Natural killer cell (primary cell): Measurements from ENCODE around the gene IGF1. TPM values are rescaled to one million over a fixed set of nuclear protein-coding genes. Genes with fewer than 3 reads are reported as not detected.

Source experiments
- ATAC-seq, 3 donors: fragments of 150-1000 bp in 2 of 3; fragments of 200-7000 bp in 1 of 3; cut with Tn5 transposase; 1 replicate in 1 of 3; 2 replicates in 2 of 3; pipeline ENCODE4 v1.10.0; 2021; ENCODE audit warnings: mild to moderate bottlenecking in 2 of 3, moderate library complexity in 2 of 3
- DNase-seq, 2 donors: peaks; one replicate each; pipeline versions ENCODE4 v3.0.0 to v3.0.0-alpha.2; 2013 to 2021; ENCODE audit warnings: mixed read lengths in 1 of 2
- H3K27ac ChIP-seq: one replicate; pipeline ENCODE4 v1.5.1; 2013; ENCODE audit warnings: mild to moderate bottlenecking, low read length
- H3K27me3 ChIP-seq: one replicate; pipeline ENCODE4 v1.6.1; 2013; ENCODE audit warnings: low read length; ENCODE audit not compliant: control insufficient read depth, insufficient read depth
- H3K36me3 ChIP-seq: one replicate; pipeline ENCODE4 v1.6.1; 2013; ENCODE audit warnings: low read length; ENCODE audit not compliant: control insufficient read depth, insufficient read depth
- H3K4me1 ChIP-seq: one replicate; pipeline ENCODE4 v1.6.1; 2013; ENCODE audit warnings: low read length; ENCODE audit not compliant: control insufficient read depth, insufficient read depth
- H3K4me3 ChIP-seq: one replicate; pipeline ENCODE4 v1.5.1; 2013; ENCODE audit warnings: low read length
- H3K9me3 ChIP-seq: one replicate; pipeline ENCODE4 v1.6.1; 2013; ENCODE audit warnings: low read length; ENCODE audit not compliant: control insufficient read depth, insufficient read depth
- H3K27ac Mint-ChIP-seq, 2 donors: one replicate each; pipeline ENCODE4 v1.8.0; 2022; ENCODE audit warnings: mild to moderate bottlenecking in 2 of 2, mixed read lengths in 2 of 2, moderate library complexity in 1 of 2
- H3K27me3 Mint-ChIP-seq, 2 donors: one replicate each; pipeline ENCODE4 v1.8.0; 2022; ENCODE audit warnings: low read depth in 2 of 2, mixed read lengths in 2 of 2
- H3K36me3 Mint-ChIP-seq: one replicate; pipeline ENCODE4 v1.8.0; 2022; ENCODE audit warnings: mixed read lengths
- H3K4me1 Mint-ChIP-seq, 2 donors: one replicate each; pipeline ENCODE4 v1.8.0; 2022; ENCODE audit warnings: mixed read lengths in 2 of 2
- H3K4me3 Mint-ChIP-seq: one replicate; pipeline ENCODE4 v1.8.0; 2022; ENCODE audit warnings: mild to moderate bottlenecking, moderate library complexity, mixed read lengths
- H3K9me3 Mint-ChIP-seq, 2 donors: one replicate each; pipeline ENCODE4 v1.8.0; 2022; ENCODE audit warnings: mixed read lengths in 2 of 2
- CTCF ChIP-seq: fragments of 200-600 bp; IDR thresholded peaks from one replicate; pipeline ENCODE4 v1.8.0; 2022; ENCODE audit warnings: antibody characterized with exemption
- WGBS: methylation state at CpG from one replicate; pipeline ENCODE4 v1.1.7; 2013; ENCODE audit warnings: missing lambda C conversion rate; ENCODE audit not compliant: insufficient coverage; 5-methylcytosine and 5-hydroxymethylcytosine counted together
- intact Hi-C: fragments of 100-400 bp; cut with micrococcal nuclease; formaldehyde crosslinking; loops from one replicate; pipeline ENCODE4 v1.14.2; 2022
- total RNA-seq, 4 donors: library from RNA; stranded (reverse); fragments of 120-200 nt in 1 of 4; gene quantifications; one replicate each; pipeline versions ENCODE4 v1.2.3 to v1.2.4, GENCODE V29; 2013 to 2022

IGF1 gene
- total RNA-seq, 3 donors from 2014 or later (not counting 1 experiment from before 2014, with no cell fraction given) = 0.48 TPM; not detected in 2

- ATAC-seq (no peak), DNase-seq (no peak)
- no peak for TF ChIP-seq CTCF
- peaks cover 0 to 7% of the 10 kb centered on the region in 2 donors for H3K27me3 Mint-ChIP-seq
- Histone ChIP-seq H3K36me3 (no peaks in the 10 kb centered on the region), H3K9me3 (no peaks in the 10 kb centered on the region), H3K27me3 (no peaks in the 10 kb centered on the region), H3K27ac (no peak overlapping the region), H3K4me1 (no peaks in the 10 kb centered on the region), H3K4me3 (no peak overlapping the region)
- WGBS = 83% methylated on average over 2 of the region's 4 CpGs
- intact Hi-C loops = no loop called here
- H3K4me1 Mint-ChIP-seq = no peaks in the 10 kb centered on the region
- peaks cover 2 to 8% of the 10 kb centered on the region in 2 donors for H3K9me3 Mint-ChIP-seq
- no peaks in the 10 kb centered on the region for H3K36me3 Mint-ChIP-seq
- no peak overlapping the region for H3K27ac Mint-ChIP-seq
- no peak overlapping the region for H3K4me3 Mint-ChIP-seq
Observed at GRCh38 chr12:102390068-102390467, 90.3 kb downstream of the IGF1 start.

GRCh38 chr12:102388469-102388868 lies 91.9 kb downstream of the IGF1 start:
- Mint-ChIP-seq H3K9me3 (peaks cover 4 to 10% of the 10 kb centered on the region in 2 donors), H3K4me1 (no peaks in the 10 kb centered on the region), H3K27ac (no peak overlapping the region), H3K4me3 (no peak overlapping the region), H3K27me3 (peaks cover 0 to 4% of the 10 kb centered on the region in 2 donors), H3K36me3 (no peaks in the 10 kb centered on the region)
- TF ChIP-seq CTCF = no peak
- WGBS = 63% methylated on average over 1 of the region's 1 CpG
- intact Hi-C loops = no loop called here
- Histone ChIP-seq H3K27ac (no peak overlapping the region), H3K9me3 (no peaks in the 10 kb centered on the region), H3K27me3 (no peaks in the 10 kb centered on the region), H3K4me3 (no peak overlapping the region), H3K36me3 (no peaks in the 10 kb centered on the region), H3K4me1 (no peaks in the 10 kb centered on the region)
- DNase-seq (no peak), ATAC-seq (no peak)

GRCh38 chr12:102385343-102385742 lies 95.0 kb downstream of the IGF1 start:
- no peak for TF ChIP-seq CTCF
- Histone ChIP-seq H3K4me1 (no peaks in the 10 kb centered on the region), H3K9me3 (no peaks in the 10 kb centered on the region), H3K36me3 (no peaks in the 10 kb centered on the region), H3K27ac (no peak overlapping the region), H3K27me3 (no peaks in the 10 kb centered on the region), H3K4me3 (no peak overlapping the region)
- no peaks in the 10 kb centered on the region for H3K4me1 Mint-ChIP-seq
- no peaks in the 10 kb centered on the region for H3K36me3 Mint-ChIP-seq
- H3K9me3 Mint-ChIP-seq = peaks cover 6 to 10% of the 10 kb centered on the region in 2 donors
- no peak overlapping the region for H3K27ac Mint-ChIP-seq
- DNase-seq = no peak
- intact Hi-C loops = no loop called here
- no peak overlapping the region for H3K4me3 Mint-ChIP-seq
- ATAC-seq = no peak
- WGBS = 80% methylated on average over 1 of the region's 1 CpG
- peaks cover 0 to 4% of the 10 kb centered on the region in 2 donors for H3K27me3 Mint-ChIP-seq
